Mucosa of rectum (tissue), 2 donors: ENCODE results near the gene SLC25A26.

Experiments
- H3K27ac ChIP-seq, 2 donors: one replicate each; pipeline ENCODE4 v1.7.0; 2013; ENCODE audit warnings: inconsistent platforms in 2 of 2, low read depth in 2 of 2, low read length in 2 of 2
- H3K27me3 ChIP-seq, 2 donors: one replicate each; pipeline ENCODE4 v1.7.0; 2013; ENCODE audit warnings: low read length in 2 of 2; ENCODE audit not compliant: control insufficient read depth in 2 of 2, insufficient read depth in 2 of 2
- H3K36me3 ChIP-seq, 2 donors: one replicate each; pipeline ENCODE4 v1.7.0; 2013; ENCODE audit warnings: low read length in 2 of 2; ENCODE audit not compliant: control insufficient read depth in 2 of 2, insufficient read depth in 2 of 2
- H3K4me1 ChIP-seq, 2 donors: one replicate each; pipeline ENCODE4 v1.7.0; 2013; ENCODE audit warnings: low read length in 2 of 2, mild to moderate bottlenecking in 1 of 2; ENCODE audit not compliant: control insufficient read depth in 2 of 2, insufficient read depth in 2 of 2
- H3K4me3 ChIP-seq, 2 donors: one replicate each; pipeline ENCODE4 v1.7.0; 2013; ENCODE audit warnings: low read length in 2 of 2
- H3K9ac ChIP-seq, 2 donors: one replicate each; pipeline ENCODE4 v1.7.0; 2013; ENCODE audit warnings: low read length in 2 of 2, low read depth in 1 of 2, mild to moderate bottlenecking in 1 of 2
- H3K9me3 ChIP-seq, 2 donors: one replicate each; pipeline ENCODE4 v1.7.0; 2013; ENCODE audit warnings: low read length in 2 of 2; ENCODE audit not compliant: control insufficient read depth in 2 of 2
- donor health status: healthy.
- donor health status: Normal muscosa, but diverticular disease.

The SLC25A26 gene

DNA sequence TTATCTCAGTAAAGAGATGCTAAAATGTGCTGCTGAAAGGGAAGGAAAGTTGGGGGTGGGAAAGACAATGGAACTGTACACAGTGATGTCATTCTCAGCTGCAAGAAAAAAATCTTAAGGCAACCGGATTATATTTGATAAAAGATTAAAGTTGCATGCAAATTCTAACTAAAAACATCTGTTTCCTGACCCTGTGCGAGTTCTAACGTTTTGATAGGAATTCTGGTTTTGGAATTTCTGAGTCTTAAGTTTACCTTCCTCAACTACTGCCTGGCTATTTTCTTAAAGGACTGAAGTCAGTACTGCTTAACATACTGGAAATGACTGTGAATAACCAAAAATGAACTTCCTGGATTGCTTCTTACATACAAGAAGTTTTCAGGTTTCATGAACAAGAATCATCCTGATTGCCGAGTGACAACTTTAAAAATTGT lies 115.5 kb downstream of the SLC25A26 start:
- Histone ChIP-seq H3K36me3 (no peaks in the 10 kb centered on the region), H3K9ac (no peak overlapping the region), H3K9me3 (no peaks in the 10 kb centered on the region), H3K4me3 (no peak overlapping the region), H3K27me3 (no peaks in the 10 kb centered on the region), H3K27ac (no peak overlapping the region), H3K4me1 (no peaks in the 10 kb centered on the region)

DNA sequence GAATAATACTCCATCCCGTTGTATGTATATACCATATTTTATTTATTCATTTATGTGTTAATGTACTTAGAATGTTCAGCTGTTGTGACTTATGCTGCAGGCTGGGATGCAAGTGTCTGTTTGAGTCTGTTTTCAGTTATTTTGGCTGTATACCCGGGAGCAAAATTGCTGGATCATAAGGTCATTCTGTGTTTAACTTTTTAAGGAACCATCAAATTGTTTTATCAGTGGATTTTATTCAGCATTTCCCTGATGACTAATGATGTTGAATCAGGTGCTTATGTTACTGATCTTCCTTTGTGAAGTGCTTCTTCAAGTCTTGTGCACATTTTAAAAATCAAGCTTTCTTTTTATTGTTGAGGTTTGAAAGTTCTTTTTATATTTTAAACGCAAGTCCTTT lies 118.1 kb downstream of the SLC25A26 start:
- Histone ChIP-seq H3K9me3 (no peaks in the 10 kb centered on the region), H3K4me3 (no peak overlapping the region), H3K27ac (no peak overlapping the region), H3K27me3 (no peaks in the 10 kb centered on the region), H3K36me3 (no peaks in the 10 kb centered on the region), H3K4me1 (no peaks in the 10 kb centered on the region), H3K9ac (no peak overlapping the region)

DNA sequence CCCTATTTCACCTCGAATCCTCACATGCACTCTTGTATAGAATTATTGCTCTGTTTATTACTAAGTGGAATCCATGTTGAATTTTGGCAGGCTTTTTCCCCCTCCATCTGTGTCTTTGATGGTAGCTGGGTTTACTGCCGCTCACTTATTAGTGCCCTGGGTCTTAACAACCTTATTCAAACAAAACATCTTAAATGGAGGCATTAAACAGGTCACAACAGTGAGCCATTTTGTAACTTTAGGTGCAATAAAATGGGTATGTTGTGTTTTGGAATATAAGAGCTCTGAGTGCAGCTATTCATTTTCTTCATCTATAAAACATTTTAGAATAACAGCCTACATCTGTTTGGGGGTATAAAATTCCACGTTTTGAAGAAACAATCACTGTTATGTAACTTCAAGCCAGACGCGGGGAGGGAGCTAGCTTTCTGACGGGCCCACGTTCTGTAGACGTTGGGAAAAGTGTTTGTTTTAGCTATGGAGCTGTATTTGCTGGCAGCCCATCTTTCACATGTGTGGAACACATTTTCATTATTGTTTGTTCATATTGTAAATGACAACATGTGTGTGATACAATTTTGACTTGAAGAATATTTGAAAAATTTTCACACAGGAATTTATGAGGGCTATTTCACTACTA lies 122.0 kb downstream of the SLC25A26 start:
- Histone ChIP-seq H3K27ac (no peak overlapping the region), H3K9me3 (no peaks in the 10 kb centered on the region), H3K4me3 (no peak overlapping the region)

DNA sequence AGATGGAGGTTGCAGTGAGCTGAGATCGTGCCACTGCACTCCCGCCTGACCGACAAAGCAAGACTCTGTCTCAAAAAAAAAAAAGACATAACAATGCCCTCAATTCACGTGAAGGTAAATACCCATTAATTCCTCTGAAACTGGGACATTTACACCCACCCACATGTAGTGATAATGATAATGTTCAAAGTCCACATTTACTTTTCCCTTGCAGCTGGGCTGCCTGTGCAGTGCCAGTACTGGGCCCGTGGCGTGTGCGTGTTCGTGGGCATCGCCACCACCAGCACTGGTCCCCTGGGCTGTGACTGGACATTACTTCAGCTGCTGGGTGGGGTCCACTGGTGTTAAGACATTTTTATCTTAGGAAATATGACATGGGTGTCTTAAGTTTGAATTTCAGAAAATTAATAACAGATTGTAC lies 123.6 kb downstream of the SLC25A26 start:
- H3K4me1 ChIP-seq: peaks cover 7 to 17% of the 10 kb centered on the region in 2 donors
- no peaks in the 10 kb centered on the region for H3K27me3 ChIP-seq
- H3K9me3 ChIP-seq: no peaks in the 10 kb centered on the region
- H3K9ac ChIP-seq: no peak overlapping the region
- no peaks in the 10 kb centered on the region for H3K36me3 ChIP-seq
- peak overlapping the region; percentile 38 to 49 for H3K27ac ChIP-seq
- H3K4me3 ChIP-seq: peak overlapping the region in 1 of 2 donors; percentile 31

More for the DNA sequence above, 122.0 kb downstream of the SLC25A26 start:
- Histone ChIP-seq H3K27me3 (no peaks in the 10 kb centered on the region), H3K4me1 (peaks cover 7 to 17% of the 10 kb centered on the region in 2 donors), H3K9ac (no peak overlapping the region), H3K36me3 (no peaks in the 10 kb centered on the region)

DNA sequence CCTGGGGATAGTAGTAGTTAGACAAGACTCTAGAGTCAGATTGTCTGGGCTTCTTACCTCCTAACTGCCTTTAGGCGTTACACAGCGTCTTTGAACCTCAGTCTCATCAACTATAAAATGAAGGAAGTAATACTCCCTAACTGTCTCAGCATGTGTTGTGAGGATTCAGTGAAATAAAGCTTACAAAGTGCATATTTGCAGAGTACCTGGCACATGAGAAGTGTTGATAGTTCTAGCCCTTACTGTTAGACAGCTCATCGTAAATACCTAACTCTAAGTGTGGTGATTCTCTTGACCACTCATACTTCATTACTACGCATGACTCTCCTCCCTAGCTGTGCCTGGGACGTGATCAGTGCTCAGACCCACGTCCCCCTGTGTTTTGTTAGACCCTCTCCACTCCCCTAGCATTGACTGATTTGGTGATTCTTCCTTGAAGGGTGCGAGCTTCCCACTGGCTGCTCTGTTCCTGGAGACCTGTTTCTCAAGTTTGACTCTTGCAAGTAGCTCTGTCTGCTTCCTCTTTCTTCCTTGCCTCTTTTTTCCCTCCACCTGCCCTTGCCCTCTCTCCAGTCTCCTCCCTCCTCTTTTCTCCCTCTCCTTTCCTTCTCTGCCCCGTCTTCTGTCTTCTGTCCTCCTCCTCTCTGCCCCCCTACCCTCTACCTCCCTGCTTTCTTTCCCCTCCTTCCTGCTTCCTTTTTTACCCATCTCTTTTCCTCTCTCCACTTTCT lies 124.2 kb downstream of the SLC25A26 start:
- peaks cover 7 to 17% of the 10 kb centered on the region in 2 donors for H3K4me1 ChIP-seq
- H3K9ac ChIP-seq: no peak overlapping the region
- peak overlapping the region; percentile 1 to 31 for H3K4me3 ChIP-seq
- H3K27ac ChIP-seq: peak overlapping the region; percentile 38 to 49
- no peaks in the 10 kb centered on the region for H3K9me3 ChIP-seq
- no peaks in the 10 kb centered on the region for H3K36me3 ChIP-seq
- no peaks in the 10 kb centered on the region for H3K27me3 ChIP-seq

DNA sequence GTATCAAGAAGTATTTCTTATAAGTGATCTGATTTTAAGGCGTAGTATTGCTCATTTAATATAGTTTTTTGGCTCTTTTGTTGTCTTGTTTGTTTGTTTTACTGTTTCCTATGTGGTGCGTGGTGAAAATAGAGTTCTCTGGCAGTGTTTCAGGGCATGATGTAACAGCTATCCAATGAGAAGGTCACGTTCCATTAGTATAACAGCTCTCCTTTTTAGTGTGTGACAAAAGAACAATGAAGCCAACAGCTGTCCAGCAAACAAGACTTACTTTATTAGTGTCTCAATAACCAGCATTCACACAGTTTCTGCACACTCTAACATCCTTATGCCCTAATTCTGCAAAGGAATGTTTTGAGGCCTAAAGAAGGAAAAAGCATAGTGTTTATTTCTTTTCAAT lies 127.9 kb downstream of the SLC25A26 start:
- H3K9me3 ChIP-seq: no peaks in the 10 kb centered on the region
- no peak overlapping the region for H3K9ac ChIP-seq
- no peak overlapping the region for H3K27ac ChIP-seq
- no peak overlapping the region for H3K4me3 ChIP-seq
- H3K4me1 ChIP-seq: peaks cover 7 to 17% of the 10 kb centered on the region in 2 donors
- no peaks in the 10 kb centered on the region for H3K36me3 ChIP-seq
- no peaks in the 10 kb centered on the region for H3K27me3 ChIP-seq

DNA sequence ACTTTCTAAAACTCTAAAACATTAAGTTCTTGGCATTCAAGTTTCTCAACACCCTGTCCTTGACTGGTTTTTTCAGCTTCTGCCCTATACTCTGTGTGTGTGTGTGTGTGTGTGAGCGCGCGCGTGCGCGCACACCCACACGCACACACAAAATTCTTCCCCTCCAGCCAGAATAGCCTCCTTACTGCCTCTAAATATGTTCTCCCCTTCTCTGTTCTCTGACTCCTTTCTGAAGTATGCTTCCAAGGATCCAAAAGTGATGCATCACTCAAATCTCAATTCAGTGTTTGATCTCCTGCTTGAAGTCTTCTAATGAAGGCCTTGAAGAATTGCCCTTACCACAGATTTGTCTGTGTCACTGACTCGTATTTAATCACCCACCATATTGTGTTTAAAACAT lies 129.8 kb downstream of the SLC25A26 start:
- Histone ChIP-seq H3K36me3 (no peaks in the 10 kb centered on the region), H3K4me1 (peaks cover 0 to 4% of the 10 kb centered on the region in 2 donors), H3K27me3 (no peaks in the 10 kb centered on the region), H3K9me3 (no peaks in the 10 kb centered on the region), H3K4me3 (no peak overlapping the region), H3K27ac (no peak overlapping the region), H3K9ac (no peak overlapping the region)

DNA sequence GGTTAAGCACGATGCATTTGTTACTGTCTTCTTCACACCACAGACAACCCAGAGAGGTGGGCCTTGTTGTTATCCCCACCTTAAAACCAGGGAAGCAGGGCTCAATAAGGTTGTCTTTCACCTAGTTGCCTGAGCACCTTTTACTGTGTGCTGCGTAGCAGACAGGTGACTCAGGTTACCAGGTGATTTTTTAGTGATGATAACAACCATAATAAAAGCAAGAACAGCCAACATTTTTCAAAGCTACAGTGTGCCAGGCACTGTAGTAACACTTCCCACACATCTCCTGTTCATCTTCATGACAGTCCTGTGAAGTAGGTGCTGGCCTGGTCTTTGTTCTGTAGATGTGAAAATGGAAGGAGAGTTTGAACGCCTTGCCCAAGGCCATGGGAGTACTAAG lies 132.2 kb downstream of the SLC25A26 start:
- no peaks in the 10 kb centered on the region for H3K4me1 ChIP-seq
- no peaks in the 10 kb centered on the region for H3K9me3 ChIP-seq
- H3K4me3 ChIP-seq: no peak overlapping the region
- H3K27me3 ChIP-seq: no peaks in the 10 kb centered on the region
- no peaks in the 10 kb centered on the region for H3K36me3 ChIP-seq
- H3K9ac ChIP-seq: no peak overlapping the region
- no peak overlapping the region for H3K27ac ChIP-seq

DNA sequence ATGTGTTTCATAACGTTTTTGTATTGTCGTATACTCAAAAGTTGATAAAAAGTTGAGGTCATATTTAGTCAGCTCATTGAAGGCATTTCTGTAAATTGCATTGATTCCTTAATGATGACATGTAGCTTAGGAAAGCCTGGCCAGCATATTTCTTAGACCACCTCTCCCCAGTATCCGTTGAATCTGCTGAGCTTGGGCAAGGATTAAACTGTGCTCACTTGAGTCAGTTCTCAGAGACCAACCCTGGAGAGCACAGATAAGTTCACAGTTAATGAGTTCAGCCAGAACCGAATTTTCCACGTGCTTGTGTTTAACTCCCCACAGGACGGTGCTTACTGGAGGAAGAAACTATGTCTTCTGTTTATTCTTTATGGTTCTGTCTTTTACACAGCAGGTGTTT lies 132.7 kb downstream of the SLC25A26 start:
- H3K9ac ChIP-seq: no peak overlapping the region
- no peak overlapping the region for H3K27ac ChIP-seq

DNA sequence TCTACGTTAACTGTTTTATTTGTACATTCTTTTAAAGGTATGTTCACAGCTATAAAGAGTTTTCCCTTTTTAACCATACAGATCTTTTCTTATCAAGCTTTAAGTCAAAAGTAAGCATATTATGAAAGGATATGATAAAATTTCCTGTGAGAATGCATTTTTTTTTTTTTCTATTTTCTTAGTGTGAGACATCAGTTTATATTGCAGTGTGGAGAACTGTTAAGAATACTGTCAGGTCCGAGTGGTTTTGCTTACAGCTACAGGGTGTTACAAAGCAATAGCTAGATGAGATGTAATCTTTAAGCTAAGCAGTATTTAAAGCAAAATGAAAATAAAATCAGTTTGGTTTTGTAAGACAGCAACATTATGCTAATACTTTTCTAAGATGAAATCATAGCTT lies 133.2 kb downstream of the SLC25A26 start:
- no peak overlapping the region for H3K4me3 ChIP-seq
- H3K27me3 ChIP-seq: no peaks in the 10 kb centered on the region
- no peaks in the 10 kb centered on the region for H3K36me3 ChIP-seq
- H3K4me1 ChIP-seq: no peaks in the 10 kb centered on the region
- no peak overlapping the region for H3K27ac ChIP-seq
- H3K9me3 ChIP-seq: no peaks in the 10 kb centered on the region
- no peak overlapping the region for H3K9ac ChIP-seq

More for the DNA sequence above, 132.7 kb downstream of the SLC25A26 start:
- H3K36me3 ChIP-seq: no peaks in the 10 kb centered on the region
- no peak overlapping the region for H3K4me3 ChIP-seq
- no peaks in the 10 kb centered on the region for H3K9me3 ChIP-seq
- H3K4me1 ChIP-seq: no peaks in the 10 kb centered on the region
- no peaks in the 10 kb centered on the region for H3K27me3 ChIP-seq
